Nephron (organoid): ENCODE data around the gene CCZ1B.
"Not testable (repeated sequence)": the region's sequence is repeated elsewhere in the genome, so short reads cannot be mapped to it uniquely, and the experiment has no call there.

Experiments
- H3K27ac Mint-ChIP-seq, 3 experiments: 2 replicates each; pipeline ENCODE4 v1.8.0; 2020; ENCODE audit warnings: mixed read lengths in 3 of 3, mild to moderate bottlenecking in 2 of 3, moderate library complexity in 1 of 3
- H3K27me3 Mint-ChIP-seq: 2 replicates; pipeline ENCODE4 v1.8.0; 2021; ENCODE audit warnings: low read depth, mild to moderate bottlenecking, moderate library complexity, mixed read lengths
- H3K36me3 Mint-ChIP-seq: 2 replicates; pipeline ENCODE4 v1.8.0; 2020; ENCODE audit warnings: low read depth, mixed read lengths
- H3K4me1 Mint-ChIP-seq: 2 replicates; pipeline ENCODE4 v1.8.0; 2020; ENCODE audit warnings: mixed read lengths
- H3K4me3 Mint-ChIP-seq, 3 experiments: 2 replicates each; pipeline ENCODE4 v1.8.0; 2020; ENCODE audit warnings: mild to moderate bottlenecking in 3 of 3, mixed read lengths in 3 of 3, moderate library complexity in 2 of 3
- H3K9me3 Mint-ChIP-seq: 2 replicates; pipeline ENCODE4 v1.8.0; 2020; ENCODE audit warnings: mixed read lengths

Gene CCZ1B

GRCh38 chr7:6825236-6826125, 594 bp downstream of the CCZ1B start:
- H3K4me1 Mint-ChIP-seq, H3K9me3 Mint-ChIP-seq: not testable (repeated sequence)
- H3K36me3 Mint-ChIP-seq: peaks cover 14% of the 10 kb centered on the region
- H3K4me3 Mint-ChIP-seq: peak overlapping the region; percentile 81 to 86 (median 84)
- peak overlapping the region in 2 of 3 experiments; percentile 32 to 89 for H3K27ac Mint-ChIP-seq
- H3K27me3 Mint-ChIP-seq: peaks cover 24% of the 10 kb centered on the region

GRCh38 chr7:6821622-6822021, 4.5 kb downstream of the CCZ1B start:
- H3K4me1 Mint-ChIP-seq: not testable (repeated sequence)

GRCh38 chr7:6815470-6815869, 10.6 kb downstream of the CCZ1B start:
- H3K36me3 Mint-ChIP-seq: peaks cover 20% of the 10 kb centered on the region
- not testable (repeated sequence) for H3K27me3 Mint-ChIP-seq, H3K4me1 Mint-ChIP-seq, H3K9me3 Mint-ChIP-seq, H3K4me3 Mint-ChIP-seq
- H3K27ac Mint-ChIP-seq: peak overlapping the region in 1 of 3 experiments; percentile 88

More at GRCh38 chr7:6821622-6822021, 4.5 kb downstream of the CCZ1B start:
- peaks cover 27% of the 10 kb centered on the region for H3K36me3 Mint-ChIP-seq
- not testable (repeated sequence) for H3K9me3 Mint-ChIP-seq, H3K27ac Mint-ChIP-seq, H3K4me3 Mint-ChIP-seq, H3K27me3 Mint-ChIP-seq

- not testable (repeated sequence) for H3K27me3 Mint-ChIP-seq, H3K4me3 Mint-ChIP-seq, H3K4me1 Mint-ChIP-seq, H3K9me3 Mint-ChIP-seq, H3K27ac Mint-ChIP-seq
- H3K36me3 Mint-ChIP-seq: peaks cover 15% of the 10 kb centered on the region
These were observed 13.1 kb downstream of the CCZ1B start for GRCh38 chr7:6813011-6813410.

- H3K4me1 Mint-ChIP-seq, H3K4me3 Mint-ChIP-seq, H3K36me3 Mint-ChIP-seq, H3K27ac Mint-ChIP-seq, H3K27me3 Mint-ChIP-seq, H3K9me3 Mint-ChIP-seq: not testable (repeated sequence)
These were observed 18.1 kb downstream of the CCZ1B start for GRCh38 chr7:6807959-6808358.

GRCh38 chr7:6807393-6807918, 18.6 kb downstream of the CCZ1B start:
- H3K27me3 Mint-ChIP-seq, H3K4me1 Mint-ChIP-seq, H3K27ac Mint-ChIP-seq, H3K9me3 Mint-ChIP-seq, H3K4me3 Mint-ChIP-seq, H3K36me3 Mint-ChIP-seq: not testable (repeated sequence)

- H3K4me3 Mint-ChIP-seq, H3K9me3 Mint-ChIP-seq, H3K36me3 Mint-ChIP-seq, H3K27ac Mint-ChIP-seq, H3K4me1 Mint-ChIP-seq, H3K27me3 Mint-ChIP-seq: not testable (repeated sequence)
These were observed 25.7 kb downstream of the CCZ1B start for GRCh38 chr7:6800331-6800730.

GRCh38 chr7:6799887-6800286, 26.2 kb downstream of the CCZ1B start:
- not testable (repeated sequence) for H3K36me3 Mint-ChIP-seq, H3K27ac Mint-ChIP-seq, H3K9me3 Mint-ChIP-seq, H3K4me3 Mint-ChIP-seq, H3K27me3 Mint-ChIP-seq, H3K4me1 Mint-ChIP-seq

- not testable (repeated sequence) for H3K9me3 Mint-ChIP-seq, H3K27me3 Mint-ChIP-seq, H3K4me1 Mint-ChIP-seq, H3K4me3 Mint-ChIP-seq, H3K27ac Mint-ChIP-seq, H3K36me3 Mint-ChIP-seq
These were observed 28.0 kb downstream of the CCZ1B start for GRCh38 chr7:6798047-6798446.

- not testable (repeated sequence) for H3K36me3 Mint-ChIP-seq, H3K27ac Mint-ChIP-seq, H3K9me3 Mint-ChIP-seq, H3K4me1 Mint-ChIP-seq, H3K4me3 Mint-ChIP-seq, H3K27me3 Mint-ChIP-seq
These were observed 28.9 kb downstream of the CCZ1B start for GRCh38 chr7:6797218-6797617.

GRCh38 chr7:6794276-6794675, 31.8 kb downstream of the CCZ1B start:
- H3K27me3 Mint-ChIP-seq, H3K9me3 Mint-ChIP-seq, H3K4me1 Mint-ChIP-seq, H3K36me3 Mint-ChIP-seq, H3K4me3 Mint-ChIP-seq: not testable (repeated sequence)
- peak overlapping the region in 1 of 3 experiments; percentile 86 for H3K27ac Mint-ChIP-seq

- not testable (repeated sequence) for H3K27me3 Mint-ChIP-seq, H3K9me3 Mint-ChIP-seq, H3K4me3 Mint-ChIP-seq, H3K4me1 Mint-ChIP-seq, H3K36me3 Mint-ChIP-seq
- peak overlapping the region in 1 of 3 experiments; percentile 91 for H3K27ac Mint-ChIP-seq
These were observed 33.8 kb downstream of the CCZ1B start for GRCh38 chr7:6792113-6792872.

GRCh38 chr7:6789353-6789752, 36.7 kb downstream of the CCZ1B start:
- not testable (repeated sequence) for H3K27me3 Mint-ChIP-seq

GRCh38 chr7:6781581-6781980, 44.5 kb downstream of the CCZ1B start:
- H3K4me1 Mint-ChIP-seq, H3K4me3 Mint-ChIP-seq, H3K36me3 Mint-ChIP-seq, H3K27ac Mint-ChIP-seq, H3K9me3 Mint-ChIP-seq, H3K27me3 Mint-ChIP-seq: not testable (repeated sequence)

More at GRCh38 chr7:6789353-6789752, 36.7 kb downstream of the CCZ1B start:
- H3K4me3 Mint-ChIP-seq, H3K27ac Mint-ChIP-seq, H3K4me1 Mint-ChIP-seq, H3K9me3 Mint-ChIP-seq, H3K36me3 Mint-ChIP-seq: not testable (repeated sequence)

- not testable (repeated sequence) for H3K9me3 Mint-ChIP-seq
These were observed 64.9 kb downstream of the CCZ1B start for GRCh38 chr7:6761186-6761585.

More at GRCh38 chr7:6761186-6761585, 64.9 kb downstream of the CCZ1B start:
- not testable (repeated sequence) for H3K4me3 Mint-ChIP-seq, H3K27ac Mint-ChIP-seq, H3K4me1 Mint-ChIP-seq, H3K27me3 Mint-ChIP-seq, H3K36me3 Mint-ChIP-seq
